ENCODE results near the gene DHODH.
A peak's percentile ranks its signal among the peaks of the same experiment; 100 is the strongest.
"Not testable (repeated sequence)": the region's sequence is repeated elsewhere in the genome, so short reads cannot be mapped to it uniquely, and the experiment has no call there.

Gene DHODH

DNA sequence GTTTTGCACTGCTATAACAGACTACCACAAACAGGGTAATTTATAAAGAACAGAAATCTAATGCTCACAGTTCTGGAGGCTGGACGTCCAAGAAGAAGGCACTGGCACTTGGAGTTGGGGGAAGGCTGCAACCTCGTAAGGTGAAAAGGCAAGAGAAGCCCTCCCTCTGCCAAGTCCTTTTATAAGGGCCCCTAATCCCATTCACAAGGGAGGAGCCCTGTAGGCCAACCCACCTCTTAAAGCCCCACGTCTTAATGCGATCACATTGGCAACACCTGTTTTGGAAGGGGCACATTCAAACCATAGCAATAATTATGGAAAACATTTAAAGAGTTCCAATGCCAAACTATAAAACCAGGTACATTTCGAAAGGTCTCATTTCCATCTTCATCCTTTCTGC is 13.5 kb upstream of the DHODH start:
- H3K4me3 ChIP-seq (ENCODE audit: low read depth, low read length), result no peak overlapping the region
- TF ChIP-seq, protein P1, sequence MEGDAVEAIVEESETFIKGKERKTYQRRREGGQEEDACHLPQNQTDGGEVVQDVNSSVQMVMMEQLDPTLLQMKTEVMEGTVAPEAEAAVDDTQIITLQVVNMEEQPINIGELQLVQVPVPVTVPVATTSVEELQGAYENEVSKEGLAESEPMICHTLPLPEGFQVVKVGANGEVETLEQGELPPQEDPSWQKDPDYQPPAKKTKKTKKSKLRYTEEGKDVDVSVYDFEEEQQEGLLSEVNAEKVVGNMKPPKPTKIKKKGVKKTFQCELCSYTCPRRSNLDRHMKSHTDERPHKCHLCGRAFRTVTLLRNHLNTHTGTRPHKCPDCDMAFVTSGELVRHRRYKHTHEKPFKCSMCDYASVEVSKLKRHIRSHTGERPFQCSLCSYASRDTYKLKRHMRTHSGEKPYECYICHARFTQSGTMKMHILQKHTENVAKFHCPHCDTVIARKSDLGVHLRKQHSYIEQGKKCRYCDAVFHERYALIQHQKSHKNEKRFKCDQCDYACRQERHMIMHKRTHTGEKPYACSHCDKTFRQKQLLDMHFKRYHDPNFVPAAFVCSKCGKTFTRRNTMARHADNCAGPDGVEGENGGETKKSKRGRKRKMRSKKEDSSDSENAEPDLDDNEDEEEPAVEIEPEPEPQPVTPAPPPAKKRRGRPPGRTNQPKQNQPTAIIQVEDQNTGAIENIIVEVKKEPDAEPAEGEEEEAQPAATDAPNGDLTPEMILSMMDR (IDR thresholded peaks at IDR 0.05; ENCODE audit: low read depth, low read length, missing control alignments), result no peak
- no peak for DNase-seq (ENCODE audit: low read depth)

DNA sequence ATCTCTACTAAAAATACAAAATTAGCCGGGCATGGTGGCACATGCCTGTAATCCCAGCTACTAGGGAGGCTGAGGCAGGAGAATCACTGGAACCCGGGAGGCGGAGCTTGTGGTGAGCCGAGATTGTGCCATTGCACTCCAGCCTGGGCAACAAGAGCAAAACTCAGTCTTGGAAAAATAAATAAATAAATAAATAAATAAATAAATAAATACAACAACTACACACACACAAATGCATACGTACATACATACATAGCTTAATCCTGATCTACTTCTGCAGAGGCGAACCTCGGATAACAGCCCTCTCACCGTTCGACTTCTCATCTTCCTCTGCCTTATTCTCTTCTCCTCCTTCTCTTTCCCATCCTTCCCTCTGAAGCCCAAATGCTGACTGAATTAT is 11.0 kb upstream of the DHODH start:
- not testable (repeated sequence) for H3K4me3 ChIP-seq (ENCODE audit: low read depth, low read length); DNase-seq (ENCODE audit: low read depth)

GRCh38 chr16:72001180-72001874 is 7.2 kb upstream of the DHODH start:
- H3K4me3 ChIP-seq (ENCODE audit: low read depth, low read length), result no peak overlapping the region
- TF ChIP-seq, protein P1 (IDR thresholded peaks at IDR 0.05; ENCODE audit: low read depth, low read length, missing control alignments), result no peak
- no peak for DNase-seq (ENCODE audit: low read depth)

GRCh38 chr16:72002619-72003018 is 5.9 kb upstream of the DHODH start:
- no peak for DNase-seq (ENCODE audit: low read depth)
- H3K4me3 ChIP-seq (ENCODE audit: low read depth, low read length), result no peak overlapping the region
- TF ChIP-seq, protein P1 (IDR thresholded peaks at IDR 0.05; ENCODE audit: low read depth, low read length, missing control alignments), result no peak

DNA sequence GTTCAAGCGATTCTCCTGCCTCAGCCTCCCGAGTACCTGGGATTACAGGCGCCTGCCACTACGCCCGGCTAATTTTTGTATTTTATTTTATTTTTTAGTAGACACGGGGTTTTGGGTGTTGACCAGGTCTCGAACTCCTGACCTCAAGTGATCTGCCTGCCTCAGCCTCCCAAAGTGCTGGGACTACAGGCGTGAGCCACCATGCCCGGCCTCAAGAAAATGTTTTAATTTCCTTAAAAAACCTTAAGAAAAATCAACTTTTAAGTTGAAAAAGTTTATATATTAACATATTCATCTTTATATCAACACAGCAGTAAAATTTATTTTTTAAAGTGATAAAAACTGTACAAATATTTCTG is 500 bp upstream of the DHODH start:
- peak overlapping the region; percentile 12; the same call in 1 of the 2 replicates for H3K4me3 ChIP-seq (ENCODE audit: low read depth, low read length)
- not testable (repeated sequence) for DNase-seq (ENCODE audit: low read depth)

GRCh38 chr16:72009779-72010178 is 1.2 kb downstream of the DHODH start:
- peak overlapping the region; percentile 35; the same call in 1 of the 2 replicates for H3K4me3 ChIP-seq (ENCODE audit: low read depth, low read length)
- no peak for DNase-seq (ENCODE audit: low read depth)
- TF ChIP-seq, protein P1 (IDR thresholded peaks at IDR 0.05; ENCODE audit: low read depth, low read length, missing control alignments), result no peak

GRCh38 chr16:72012607-72013006 is 4.1 kb downstream of the DHODH start:
- no peak overlapping the region for H3K4me3 ChIP-seq (ENCODE audit: low read depth, low read length)
- TF ChIP-seq, protein P1 (IDR thresholded peaks at IDR 0.05; ENCODE audit: low read depth, low read length, missing control alignments), result no peak
- DNase-seq (ENCODE audit: low read depth), result no peak

GRCh38 chr16:72013389-72013788 is 4.8 kb downstream of the DHODH start:
- TF ChIP-seq, protein P1 (IDR thresholded peaks at IDR 0.05; ENCODE audit: low read depth, low read length, missing control alignments), result no peak
- no peak overlapping the region for H3K4me3 ChIP-seq (ENCODE audit: low read depth, low read length)
- no peak for DNase-seq (ENCODE audit: low read depth)

All from GM12864 (cell line).